ENCODE results near the gene ADAM11. TPM values are rescaled to one million over a fixed set of nuclear protein-coding genes. Genes with fewer than 3 reads are reported as not detected.

Gene ADAM11
- total and polyA plus RNA-seq, 2 of the 13 experiments (the other 11 are each of a cell fraction or from before 2014, with no cell fraction given) = 0.38 to 0.91 TPM

- TF ChIP-seq IRX3 (CRISPR knock-in tag; IDR thresholded peaks at IDR 0.05; ENCODE audit: borderline replicate concordance, low read depth) (no peak), SP140L (CRISPR knock-in tag; IDR thresholded peaks at IDR 0.05; ENCODE audit: borderline replicate concordance) (no peak), BRCA1 (CRISPR knock-in tag; IDR thresholded peaks at IDR 0.05) (no peak), AHDC1 (CRISPR knock-in tag; IDR thresholded peaks at IDR 0.05; ENCODE audit: borderline replicate concordance) (no peak), ZSCAN25 (CRISPR knock-in tag; IDR thresholded peaks at IDR 0.05) (peak; percentile 88), TERF1 (CRISPR knock-in tag; IDR thresholded peaks at IDR 0.05) (no peak), ZNF530 (CRISPR knock-in tag; IDR thresholded peaks at IDR 0.05; ENCODE audit: low read depth) (no peak), U2AF1 (optimal IDR thresholded peaks at IDR 0.05; ENCODE audit: low read depth, low read length) (no peak), ZBTB25 (CRISPR knock-in tag; IDR thresholded peaks at IDR 0.05) (peak; percentile 46; the same call in 1 of the 2 replicates), NONO (IDR thresholded peaks at IDR 0.05) (no peak), NONO (CRISPR knock-in tag; conservative IDR thresholded peaks at IDR 0.05) (peak; percentile 67), ZNF326 (CRISPR knock-in tag; IDR thresholded peaks at IDR 0.05; ENCODE audit: borderline replicate concordance) (no peak), MXI1 (IDR thresholded peaks at IDR 0.05; ENCODE audit: borderline replicate concordance, low read depth, low read length) (peak; percentile 13; the same call in 1 of the 3 replicates), ELF1 (CRISPR knock-in tag; IDR thresholded peaks at IDR 0.05) (no peak; the same call in 1 of the 2 replicates), IRF9 (CRISPR knock-in tag; IDR thresholded peaks at IDR 0.05; ENCODE audit: borderline replicate concordance) (peak; percentile 39; the same call in 1 of the 2 replicates), ZNF780A (CRISPR knock-in tag; IDR thresholded peaks at IDR 0.05) (no peak), AHR (CRISPR knock-in tag; IDR thresholded peaks at IDR 0.05) (no peak), ZBTB43 (CRISPR knock-in tag; conservative IDR thresholded peaks at IDR 0.05) (no peak)
Measured at GRCh38 chr17:44779211-44780025, 20.6 kb downstream of the ADAM11 start (continued).
